Ecto neural progenitor cell (in vitro differentiated cells): ENCODE data around the gene PCTP.

Experiments used
- DNase-seq: peaks from one replicate; pipeline ENCODE4 v3.0.0-alpha.2; 2018; ENCODE audit warnings: low spot score

The PCTP gene

DNA sequence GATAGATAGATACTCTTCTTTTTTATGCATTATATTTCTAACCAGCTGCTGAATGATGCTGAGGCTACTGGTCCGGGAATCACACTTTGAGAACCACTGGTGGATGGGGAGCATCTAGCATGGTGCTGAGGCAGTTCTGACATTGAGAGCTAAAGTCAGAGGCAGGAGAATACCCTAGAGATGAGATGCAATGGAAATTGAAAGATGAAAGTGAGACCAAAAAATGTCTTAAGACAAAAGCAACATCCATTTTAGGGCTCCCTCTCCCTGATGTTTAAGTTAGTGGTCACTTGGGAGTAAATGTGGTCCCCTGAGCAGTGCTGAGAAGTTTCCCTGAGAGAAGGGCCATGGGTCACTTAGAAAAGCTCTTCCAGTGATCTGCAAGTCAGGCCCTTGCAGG is 6.8 kb downstream of the PCTP start:
- DNase-seq = no peak

GRCh38 chr17:55758171-55758570 is 7.3 kb downstream of the PCTP start:
- no peak for DNase-seq

GRCh38 chr17:55760643-55761355 is 9.9 kb downstream of the PCTP start:
- no peak for DNase-seq

GRCh38 chr17:55762086-55762858 is 11.4 kb downstream of the PCTP start:
- DNase-seq = no peak

- no peak for DNase-seq
Observed at GRCh38 chr17:55763856-55764255, 13.0 kb downstream of the PCTP start.

DNA sequence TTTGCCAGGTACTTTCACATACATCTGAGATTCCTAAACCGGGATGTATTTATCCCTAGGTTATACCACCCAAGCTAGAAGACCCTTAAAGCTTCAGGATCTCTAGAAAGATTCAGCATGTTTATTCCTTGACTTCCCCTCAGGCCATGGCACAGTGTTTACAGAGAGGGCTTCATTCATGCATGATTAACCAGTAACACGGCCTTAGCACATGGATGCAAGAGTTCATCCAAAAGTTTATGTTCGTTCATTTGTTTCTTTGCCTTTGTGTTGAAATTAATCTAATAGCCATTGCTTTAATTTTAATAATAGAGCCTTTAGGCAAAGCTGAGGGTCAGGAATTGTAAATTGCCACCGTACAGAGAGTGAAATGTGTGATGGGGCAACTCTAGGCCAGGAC is 13.8 kb downstream of the PCTP start:
- no peak for DNase-seq

DNA sequence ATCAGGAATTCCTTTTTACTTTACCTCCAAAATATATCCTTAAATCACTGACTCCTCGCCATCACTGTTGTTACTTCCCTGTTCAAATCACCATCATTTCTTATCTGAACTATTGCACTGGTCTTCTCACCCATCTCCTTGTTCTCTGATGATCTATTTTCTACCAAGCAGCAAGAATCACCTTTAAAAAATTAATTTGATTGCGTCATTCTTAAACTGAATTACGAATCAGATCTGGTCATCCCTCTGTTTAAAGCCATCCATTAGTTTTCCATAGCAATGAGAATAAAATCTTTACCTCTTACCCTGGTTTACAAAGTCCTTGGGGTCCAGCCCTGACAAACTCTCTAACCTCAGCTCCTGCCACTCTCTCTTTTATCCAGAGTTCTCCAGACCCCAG is 14.6 kb downstream of the PCTP start:
- no peak for DNase-seq

DNA sequence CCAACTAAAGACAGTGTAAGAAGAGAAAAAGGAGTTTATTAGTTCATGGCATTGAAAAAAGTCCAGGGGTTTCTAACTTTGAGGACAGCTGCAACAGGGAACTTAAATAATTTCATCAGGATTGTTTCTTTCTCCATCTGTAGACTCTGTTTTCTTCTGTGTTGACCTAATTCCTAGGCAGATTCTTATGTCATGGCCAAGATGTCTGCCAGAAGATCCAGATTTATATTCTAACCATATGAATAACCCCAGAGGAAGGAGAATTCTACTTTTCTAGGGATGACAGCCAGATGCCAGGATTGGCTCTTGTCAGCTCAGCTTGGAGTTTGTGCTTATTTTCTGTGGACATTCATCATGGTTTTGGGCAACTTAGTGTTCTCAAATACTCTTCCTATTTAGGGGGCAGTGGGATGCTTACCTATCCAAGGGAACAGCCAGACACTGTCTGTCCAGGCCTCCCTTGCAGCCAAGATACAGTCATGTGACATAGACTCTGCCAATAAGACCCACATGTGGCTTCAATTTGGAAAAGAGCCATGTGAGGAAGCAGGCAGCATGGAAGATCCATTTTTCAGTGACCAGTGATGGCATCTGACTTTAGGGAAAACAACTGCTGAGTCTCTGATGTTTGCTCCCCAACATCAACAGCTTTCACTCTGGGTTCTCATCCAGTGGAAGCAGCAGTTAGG is 18.2 kb downstream of the PCTP start:
- DNase-seq = no peak

DNA sequence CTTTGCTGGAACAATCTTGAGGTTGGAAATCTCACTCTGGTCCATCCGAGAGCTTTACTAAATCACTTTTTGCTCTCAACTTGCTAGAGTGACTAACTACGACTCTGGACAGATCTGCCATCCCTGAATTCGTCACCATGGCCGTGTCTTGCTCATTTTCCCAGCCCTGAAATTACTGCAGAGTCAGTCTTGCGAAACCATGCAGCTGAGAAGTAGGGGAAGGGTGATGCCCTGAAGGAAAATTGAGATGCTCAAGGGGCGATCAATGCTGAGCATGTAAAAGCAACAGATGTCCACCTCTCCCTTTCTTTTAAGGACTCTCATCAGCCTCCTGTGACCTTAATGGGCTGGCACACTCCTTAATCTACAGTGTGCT is 18.8 kb downstream of the PCTP start:
- no peak for DNase-seq

GRCh38 chr17:55770196-55770870 is 19.5 kb downstream of the PCTP start:
- DNase-seq = no peak

- DNase-seq = no peak
Observed at GRCh38 chr17:55772086-55772485, 21.2 kb downstream of the PCTP start.

GRCh38 chr17:55773671-55774070 is 22.8 kb downstream of the PCTP start:
- no peak for DNase-seq

DNA sequence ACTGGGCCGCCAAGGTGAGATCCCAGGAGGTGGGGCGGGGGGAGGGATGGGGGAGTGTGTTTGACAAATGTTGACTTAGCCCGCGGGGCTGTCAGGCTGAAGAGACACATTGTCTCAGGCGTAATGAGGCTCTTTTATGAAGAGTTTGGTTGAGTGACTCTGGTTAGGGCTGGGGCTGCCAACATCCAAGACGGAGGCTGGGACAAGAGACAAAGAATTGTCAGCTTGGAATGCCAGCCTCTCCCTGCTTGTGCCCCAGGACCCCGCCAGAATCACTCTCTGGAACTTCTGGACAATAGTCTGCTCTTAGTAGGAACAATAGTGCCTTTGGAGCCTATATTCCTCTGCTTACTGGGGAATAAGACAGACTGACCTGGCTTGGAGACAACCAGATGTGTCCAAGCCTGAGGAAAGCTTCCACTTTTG is 24.0 kb downstream of the PCTP start:
- peak; percentile 50 for DNase-seq

DNA sequence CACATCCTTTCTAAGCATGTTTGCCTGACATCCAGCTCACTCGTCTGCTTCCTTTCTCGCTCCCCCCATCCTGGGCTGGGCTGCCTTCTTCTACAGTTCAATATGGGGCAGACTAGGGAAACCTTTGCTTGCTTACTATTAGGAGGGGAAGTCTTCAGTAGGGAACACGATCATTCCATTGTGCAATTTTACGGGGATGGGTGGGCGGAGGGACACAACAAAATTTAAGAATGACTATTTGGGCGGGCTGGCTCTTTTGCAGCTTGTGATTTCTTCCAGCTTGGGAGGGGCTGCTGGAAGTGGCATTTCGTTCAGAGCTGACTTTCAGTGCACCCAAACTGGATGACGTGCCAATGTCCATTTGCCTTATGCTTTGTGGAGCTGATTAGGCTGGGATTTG is 25.4 kb downstream of the PCTP start:
- no peak for DNase-seq

DNA sequence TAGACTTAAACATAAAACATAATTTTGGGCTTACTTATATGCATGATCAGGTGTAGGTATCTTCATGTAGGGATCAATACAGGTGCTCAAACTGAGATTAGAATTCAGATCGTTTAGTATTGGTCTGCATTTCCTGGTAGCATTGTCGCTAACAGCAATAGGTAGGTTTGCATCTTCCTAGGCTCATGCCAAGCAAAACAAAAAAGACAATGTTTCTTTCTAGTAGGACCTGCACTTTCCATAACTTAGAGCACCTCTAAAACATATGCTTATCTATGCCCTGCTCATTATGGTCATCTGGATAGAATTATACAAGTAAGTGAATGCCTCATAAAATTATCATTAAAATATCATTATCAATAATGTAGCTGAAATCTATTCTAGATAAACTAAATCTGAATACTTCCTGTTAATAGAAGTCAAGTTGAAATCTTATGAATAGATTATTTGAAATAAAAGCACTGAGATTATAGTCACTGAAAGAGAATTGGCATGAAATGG is 26.7 kb downstream of the PCTP start:
- no peak for DNase-seq

DNA sequence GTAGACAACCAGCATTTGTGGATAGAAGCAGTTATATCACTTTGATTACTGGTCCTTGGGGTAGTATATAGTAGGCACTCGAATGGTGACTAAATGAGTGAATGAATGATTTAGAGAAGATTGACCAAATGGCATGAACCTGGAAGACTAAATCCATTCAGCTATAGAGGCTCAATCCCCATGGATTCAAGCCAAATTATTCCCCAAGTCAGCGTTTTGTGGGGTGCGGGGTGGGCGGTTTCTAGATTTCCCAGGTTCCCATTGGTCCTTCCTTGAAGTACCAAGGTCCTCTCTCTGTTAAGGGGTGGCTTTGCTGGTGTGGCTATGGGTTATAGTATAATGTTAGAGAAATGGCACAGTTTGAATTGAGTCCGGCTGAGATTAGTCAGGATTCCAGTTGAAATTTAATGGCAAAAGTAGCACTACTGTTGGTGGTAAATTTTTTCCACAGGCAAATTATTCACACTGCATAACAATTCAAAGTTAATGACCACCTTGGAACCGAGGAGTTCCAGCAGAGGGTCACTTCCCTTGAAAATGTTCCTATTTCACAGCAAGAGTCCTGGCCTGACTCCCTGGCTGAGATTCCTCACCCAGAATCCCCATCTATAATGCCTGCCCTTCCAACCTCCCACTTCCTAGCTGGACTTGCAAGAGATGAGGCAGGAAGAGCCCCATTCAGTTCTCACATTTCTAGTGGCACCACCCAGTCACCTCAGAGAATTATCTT is 27.7 kb downstream of the PCTP start:
- no peak for DNase-seq

GRCh38 chr17:55783684-55784245 is 32.9 kb downstream of the PCTP start:
- peak; percentile 56 for DNase-seq

DNA sequence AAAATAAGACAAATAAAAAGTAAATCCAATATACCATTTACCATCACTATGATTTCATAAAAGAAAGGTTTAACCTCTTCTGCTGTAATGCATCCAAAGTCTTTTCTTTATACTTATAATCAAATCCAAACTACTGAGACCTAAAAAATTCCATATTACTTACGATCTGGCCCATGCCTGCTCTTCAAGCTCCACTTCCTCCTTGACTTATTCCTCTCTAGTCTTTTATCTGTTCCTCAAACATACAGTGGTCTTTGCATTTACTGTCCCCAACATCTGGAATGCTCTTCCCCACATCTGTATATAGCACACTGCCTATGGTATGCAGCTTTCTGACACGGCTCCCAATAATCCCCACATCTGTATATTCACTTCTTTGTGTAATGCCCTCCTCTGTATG is 33.8 kb downstream of the PCTP start:
- DNase-seq = no peak

GRCh38 chr17:55785181-55785580 is 34.3 kb downstream of the PCTP start:
- no peak for DNase-seq

DNA sequence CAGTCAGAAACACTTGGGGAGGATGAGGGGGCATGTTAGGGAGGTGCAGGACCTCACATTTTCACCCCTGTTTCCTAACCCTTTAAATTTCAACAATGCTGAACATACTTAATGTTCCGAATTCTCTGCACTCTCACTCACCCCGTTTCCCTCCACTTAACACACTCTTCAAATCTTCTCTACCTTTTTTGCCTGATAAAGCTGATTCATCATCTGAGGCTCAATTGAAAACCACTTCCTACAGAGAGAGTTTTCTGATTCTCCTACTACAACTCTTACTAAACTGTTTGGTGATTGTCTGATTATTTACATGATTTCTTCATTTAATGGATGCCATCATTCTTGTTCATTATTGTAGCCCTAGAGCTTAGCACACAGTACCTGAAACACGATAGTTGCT is 42.4 kb downstream of the PCTP start:
- no peak for DNase-seq

DNA sequence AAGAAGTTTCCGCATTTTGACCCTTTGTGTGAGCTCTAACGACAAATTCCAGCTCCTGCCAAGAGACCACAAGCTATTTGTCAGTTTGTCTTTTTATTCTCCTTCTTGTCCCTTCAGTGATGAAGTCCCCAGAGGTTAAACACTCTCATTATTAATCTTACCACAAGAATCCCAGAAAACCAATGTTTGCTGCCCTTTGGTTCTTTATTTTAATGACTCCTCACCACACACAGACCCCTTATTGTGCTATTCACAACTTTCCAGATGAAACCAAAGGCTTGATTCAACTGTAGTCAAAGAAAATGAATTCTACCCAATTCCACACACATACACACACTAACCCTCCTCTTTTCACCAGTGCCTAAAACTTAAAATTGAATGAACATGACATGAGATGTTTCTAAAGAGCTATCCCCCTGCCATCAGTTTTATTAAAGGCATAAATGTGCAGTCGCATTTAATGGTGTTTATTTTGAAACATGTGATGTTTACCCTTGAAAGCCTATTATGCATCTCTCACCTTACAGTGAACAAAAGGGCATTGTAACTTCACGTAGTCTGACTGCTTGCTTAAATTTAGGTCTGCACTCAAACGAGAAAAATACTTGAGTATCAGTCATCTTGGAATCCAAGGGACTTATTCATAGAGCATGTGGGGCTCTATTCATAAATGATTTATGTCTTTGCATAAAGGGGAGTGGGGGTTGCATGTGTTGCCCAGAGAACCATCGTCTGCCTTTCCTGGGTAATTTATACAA is 44.1 kb downstream of the PCTP start:
- no peak for DNase-seq
